KOPT-K1 (cell line): Measurements from ENCODE around the gene ESRRB.

Experiments
- H3K27ac ChIP-seq: fragments of 200-600 bp; sonication (generic); 2 replicates; pipeline ENCODE4 v1.5.1; 2016; ENCODE audit warnings: antibody characterized with exemption, mild to moderate bottlenecking, low read depth, low read length; ENCODE audit not compliant: poor library complexity, severe bottlenecking
- H3K36me3 ChIP-seq: fragments of 200-600 bp; sonication (generic); 2 replicates; pipeline ENCODE4 v1.5.1; 2017; ENCODE audit warnings: antibody characterized with exemption, mild to moderate bottlenecking, low read length, moderate library complexity; ENCODE audit not compliant: insufficient read depth
- H3K9me3 ChIP-seq: fragments of 200-600 bp; sonication (generic); 2 replicates; pipeline ENCODE4 v1.5.1; 2017; ENCODE audit warnings: antibody characterized with exemption, low read length, mild to moderate bottlenecking; ENCODE audit not compliant: insufficient read depth, poor library complexity, severe bottlenecking

Gene ESRRB

GRCh38 chr14:76473481-76474263, 97.7 kb downstream of the ESRRB start:
- no peaks in the 10 kb centered on the region for H3K9me3 ChIP-seq
- no peaks in the 10 kb centered on the region for H3K36me3 ChIP-seq
- no peak overlapping the region for H3K27ac ChIP-seq

GRCh38 chr14:76480426-76480825, 104.5 kb downstream of the ESRRB start:
- Histone ChIP-seq H3K9me3 (no peaks in the 10 kb centered on the region), H3K27ac (no peak overlapping the region), H3K36me3 (no peaks in the 10 kb centered on the region)

- no peaks in the 10 kb centered on the region for H3K9me3 ChIP-seq
- H3K27ac ChIP-seq: no peak overlapping the region
- no peaks in the 10 kb centered on the region for H3K36me3 ChIP-seq
Measured at GRCh38 chr14:76484355-76484754, 108.4 kb downstream of the ESRRB start.

GRCh38 chr14:76486251-76486743, 110.4 kb downstream of the ESRRB start:
- Histone ChIP-seq H3K9me3 (no peaks in the 10 kb centered on the region), H3K36me3 (no peaks in the 10 kb centered on the region), H3K27ac (no peak overlapping the region)

- Histone ChIP-seq H3K9me3 (no peaks in the 10 kb centered on the region), H3K36me3 (no peaks in the 10 kb centered on the region), H3K27ac (no peak overlapping the region)
Measured at GRCh38 chr14:76488551-76488950, 112.6 kb downstream of the ESRRB start.

- H3K27ac ChIP-seq: no peak overlapping the region
- no peaks in the 10 kb centered on the region for H3K9me3 ChIP-seq
- H3K36me3 ChIP-seq: no peaks in the 10 kb centered on the region
Measured at GRCh38 chr14:76489667-76490066, 113.7 kb downstream of the ESRRB start.

GRCh38 chr14:76490111-76490510, 114.2 kb downstream of the ESRRB start:
- H3K9me3 ChIP-seq: no peaks in the 10 kb centered on the region
- no peaks in the 10 kb centered on the region for H3K36me3 ChIP-seq
- H3K27ac ChIP-seq: no peak overlapping the region

GRCh38 chr14:76490735-76491134, 114.8 kb downstream of the ESRRB start:
- H3K9me3 ChIP-seq: no peaks in the 10 kb centered on the region
- H3K36me3 ChIP-seq: no peaks in the 10 kb centered on the region
- H3K27ac ChIP-seq: no peak overlapping the region

GRCh38 chr14:76491172-76491930, 115.4 kb downstream of the ESRRB start:
- Histone ChIP-seq H3K9me3 (no peaks in the 10 kb centered on the region), H3K27ac (no peak overlapping the region), H3K36me3 (no peaks in the 10 kb centered on the region)

GRCh38 chr14:76495983-76496382, 120.0 kb downstream of the ESRRB start:
- Histone ChIP-seq H3K27ac (no peak overlapping the region), H3K36me3 (no peaks in the 10 kb centered on the region), H3K9me3 (no peaks in the 10 kb centered on the region)

- Histone ChIP-seq H3K27ac (no peak overlapping the region), H3K36me3 (no peaks in the 10 kb centered on the region), H3K9me3 (no peaks in the 10 kb centered on the region)
Measured at GRCh38 chr14:76496595-76496994, 120.7 kb downstream of the ESRRB start.

- Histone ChIP-seq H3K27ac (no peak overlapping the region), H3K9me3 (no peaks in the 10 kb centered on the region), H3K36me3 (no peaks in the 10 kb centered on the region)
Measured at GRCh38 chr14:76497550-76498462, 121.9 kb downstream of the ESRRB start.

- no peaks in the 10 kb centered on the region for H3K36me3 ChIP-seq
Measured at GRCh38 chr14:76498463-76498935, 122.6 kb downstream of the ESRRB start.

GRCh38 chr14:76498976-76499375, 123.0 kb downstream of the ESRRB start:
- H3K27ac ChIP-seq: no peak overlapping the region
- H3K9me3 ChIP-seq: no peaks in the 10 kb centered on the region
- H3K36me3 ChIP-seq: no peaks in the 10 kb centered on the region

More at GRCh38 chr14:76498463-76498935, 122.6 kb downstream of the ESRRB start:
- Histone ChIP-seq H3K9me3 (no peaks in the 10 kb centered on the region), H3K27ac (no peak overlapping the region)

- Histone ChIP-seq H3K36me3 (no peaks in the 10 kb centered on the region), H3K27ac (no peak overlapping the region)
Measured at GRCh38 chr14:76499399-76499798, 123.5 kb downstream of the ESRRB start.

More at GRCh38 chr14:76499399-76499798, 123.5 kb downstream of the ESRRB start:
- H3K9me3 ChIP-seq: no peaks in the 10 kb centered on the region
